Common myeloid progenitor, CD34-positive (primary cell): Measurements from ENCODE around the gene GOLGA8S.
"Not testable (repeated sequence)": the region's sequence is repeated elsewhere in the genome, so short reads cannot be mapped to it uniquely, and the experiment has no call there.

Experiments
- CTCF ChIA-PET: fragments of 350-600 bp; sonication (Branson Sonifier 250); formaldehyde crosslinking; loops from one replicate; lab custom pipeline; 2021; ENCODE audit warnings: antibody characterized with exemption; lab: Charles Lee
- POLR2A ChIA-PET: fragments of 350-600 bp; sonication (Branson Sonifier 250); formaldehyde crosslinking; loops from one replicate; lab custom pipeline; 2021; ENCODE audit warnings: antibody characterized with exemption; lab: Charles Lee
- DNase-seq, 3 donors: peaks; one replicate each; pipeline versions ENCODE4 v3.0.0 to v3.0.0-alpha.2; 2013
- H3K27ac ChIP-seq, 2 experiments: 1 replicate in 1 of 2; 2 replicates in 1 of 2; pipeline ENCODE4 v1.7.0; 2013; ENCODE audit warnings: inconsistent platforms in 2 of 2, low read length in 2 of 2, mild to moderate bottlenecking in 2 of 2, low read depth in 1 of 2, moderate library complexity in 1 of 2; ENCODE audit not compliant: severe bottlenecking in 2 of 2, insufficient read depth in 1 of 2, poor library complexity in 1 of 2
- H3K27me3 ChIP-seq, 5 experiments: replicated peaks in 2 of 5; 1 replicate in 3 of 5; 2 replicates in 2 of 5; pipeline versions ENCODE4 v1.6.1 to v1.7.0; 2013; ENCODE audit warnings: low read length in 4 of 5, mild to moderate bottlenecking in 2 of 5, moderate library complexity in 2 of 5, inconsistent platforms in 1 of 5; ENCODE audit not compliant: insufficient read depth in 5 of 5, control insufficient read depth in 4 of 5
- H3K36me3 ChIP-seq, 4 experiments: 1 replicate in 2 of 4; 2 replicates in 2 of 4; pipeline versions ENCODE4 v1.6.1 to v1.7.0; 2013; ENCODE audit warnings: low read length in 3 of 4, control low read depth in 1 of 4, mild to moderate bottlenecking in 1 of 4; ENCODE audit not compliant: control insufficient read depth in 4 of 4, insufficient read depth in 4 of 4
- H3K4me1 ChIP-seq, 4 experiments: 1 replicate in 3 of 4; 2 replicates in 1 of 4; pipeline versions ENCODE4 v1.6.1 to v1.7.1; 2013; ENCODE audit warnings: low read length in 3 of 4, mild to moderate bottlenecking in 3 of 4, control low read depth in 1 of 4, inconsistent platforms in 1 of 4, moderate library complexity in 1 of 4; ENCODE audit not compliant: control insufficient read depth in 4 of 4, insufficient read depth in 4 of 4; ENCODE audit errors: control extremely low read depth in 1 of 4
- H3K4me3 ChIP-seq, 7 experiments: 1 replicate in 4 of 7; 2 replicates in 3 of 7; pipeline versions ENCODE4 v1.5.1 to v1.7.0; 2013; ENCODE audit warnings: mild to moderate bottlenecking in 7 of 7, low read length in 6 of 7, moderate library complexity in 6 of 7, inconsistent platforms in 2 of 7, low read depth in 2 of 7, control low read depth in 1 of 7; ENCODE audit not compliant: insufficient read depth in 4 of 7, control insufficient read depth in 1 of 7; ENCODE audit errors: extremely low read depth in 1 of 7
- H3K9me3 ChIP-seq, 5 experiments: 1 replicate in 4 of 5; 2 replicates in 1 of 5; pipeline versions ENCODE4 v1.6.1 to v1.7.1; 2013; ENCODE audit warnings: low read length in 4 of 5, mild to moderate bottlenecking in 2 of 5, inconsistent platforms in 1 of 5, low read depth in 1 of 5, moderate library complexity in 1 of 5; ENCODE audit not compliant: control insufficient read depth in 4 of 5, insufficient read depth in 2 of 5; ENCODE audit errors: control extremely low read depth in 1 of 5
- WGBS: methylation state at CpG from one replicate; pipeline ENCODE4 v1.1.5; 2013; ENCODE audit not compliant: insufficient coverage; 5-methylcytosine and 5-hydroxymethylcytosine counted together

Gene GOLGA8S

GRCh38 chr15:23380700-23381099, 26.2 kb downstream of the GOLGA8S start:
- H3K9me3 ChIP-seq, DNase-seq, H3K27me3 ChIP-seq, H3K4me3 ChIP-seq, CTCF ChIA-PET, H3K36me3 ChIP-seq, H3K27ac ChIP-seq, POLR2A ChIA-PET, H3K4me1 ChIP-seq: not testable (repeated sequence)
- whole genome bisulfite sequencing = 83% methylated on average over 4 of the region's 4 CpGs

- H3K27ac ChIP-seq, H3K9me3 ChIP-seq, H3K36me3 ChIP-seq, H3K27me3 ChIP-seq, DNase-seq, H3K4me1 ChIP-seq, POLR2A ChIA-PET, H3K4me3 ChIP-seq, CTCF ChIA-PET: not testable (repeated sequence)
- 80% methylated on average over 7 of the region's 7 CpGs for WGBS
These were observed 26.6 kb downstream of the GOLGA8S start for GRCh38 chr15:23381192-23381591.

GRCh38 chr15:23384371-23384770, 29.8 kb downstream of the GOLGA8S start:
- CTCF ChIA-PET = interaction anchor here (1.5 kb wide), 1 partner anchor 22 kb away, joined by 3 read pairs; no protein-coding TSS in a partner anchor
- peaks cover 0 to 7% (median 0%) of the 10 kb centered on the region in 5 experiments for H3K27me3 ChIP-seq
- H3K27ac ChIP-seq = no peak overlapping the region
- no peak overlapping the region for H3K4me3 ChIP-seq
- H3K9me3 ChIP-seq = no peaks in the 10 kb centered on the region
- no peaks in the 10 kb centered on the region for H3K36me3 ChIP-seq
- no peak for DNase-seq
- H3K4me1 ChIP-seq = peaks cover 0 to 4% (median 0%) of the 10 kb centered on the region in 4 experiments
- POLR2A ChIA-PET = no interaction called here

- no peak overlapping the region for H3K4me3 ChIP-seq
- peaks cover 0 to 4% (median 0%) of the 10 kb centered on the region in 4 experiments for H3K4me1 ChIP-seq
- WGBS = 83% methylated on average over 10 of the region's 11 CpGs
- H3K27me3 ChIP-seq = peaks cover 0 to 2% (median 0%) of the 10 kb centered on the region in 5 experiments
- H3K9me3 ChIP-seq = no peaks in the 10 kb centered on the region
- H3K36me3 ChIP-seq = no peaks in the 10 kb centered on the region
- DNase-seq = peak in 2 of 3 donors; percentile 32 to 34
- POLR2A ChIA-PET = no interaction called here
- CTCF ChIA-PET = no interaction called here
- no peak overlapping the region for H3K27ac ChIP-seq
These were observed 31.4 kb downstream of the GOLGA8S start for GRCh38 chr15:23385886-23386430.

- H3K9me3 ChIP-seq = no peaks in the 10 kb centered on the region
- no peaks in the 10 kb centered on the region for H3K36me3 ChIP-seq
- DNase-seq = peak; percentile 2 to 60 (median 56)
- POLR2A ChIA-PET = no interaction called here
- H3K27ac ChIP-seq = no peak overlapping the region
- WGBS = 33% methylated on average over 2 of the region's 6 CpGs
- peaks cover 0 to 4% (median 0%) of the 10 kb centered on the region in 4 experiments for H3K4me1 ChIP-seq
- CTCF ChIA-PET = no interaction called here
- no peak overlapping the region for H3K4me3 ChIP-seq
- H3K27me3 ChIP-seq = no peaks in the 10 kb centered on the region
These were observed 33.2 kb downstream of the GOLGA8S start for GRCh38 chr15:23387621-23388190.

GRCh38 chr15:23395030-23395692, 40.6 kb downstream of the GOLGA8S start:
- no peaks in the 10 kb centered on the region for H3K27me3 ChIP-seq
- peaks cover 0 to 5% (median 0%) of the 10 kb centered on the region in 4 experiments for H3K4me1 ChIP-seq
- no peak overlapping the region for H3K4me3 ChIP-seq
- WGBS = 83% methylated on average over 6 of the region's 15 CpGs
- no peak overlapping the region for H3K27ac ChIP-seq
- CTCF ChIA-PET = no interaction called here
- no peak for DNase-seq
- POLR2A ChIA-PET = no interaction called here
- no peaks in the 10 kb centered on the region for H3K36me3 ChIP-seq
- peaks cover 0 to 5% (median 0%) of the 10 kb centered on the region in 5 experiments for H3K9me3 ChIP-seq

GRCh38 chr15:23395832-23396231, 41.3 kb downstream of the GOLGA8S start:
- DNase-seq = no peak
- Histone ChIP-seq H3K36me3 (no peaks in the 10 kb centered on the region), H3K27ac (no peak overlapping the region), H3K4me3 (no peak overlapping the region), H3K9me3 (peaks cover 0 to 5% (median 0%) of the 10 kb centered on the region in 5 experiments), H3K27me3 (no peaks in the 10 kb centered on the region), H3K4me1 (peaks cover 0 to 5% (median 0%) of the 10 kb centered on the region in 4 experiments)
- POLR2A ChIA-PET = no interaction called here
- CTCF ChIA-PET = no interaction called here
- 60% methylated on average over 1 of the region's 5 CpGs for WGBS
